A673 (cell line): Measurements from ENCODE around the gene AEN.

Experiments used
- EZH2 ChIP-seq: fragments of 200-600 bp; sonication (generic); IDR thresholded peaks from 2 replicates; pipeline ENCODE4 v1.6.1; 2017; ENCODE audit warnings: borderline replicate concordance, low read depth, mild to moderate bottlenecking, mixed read lengths, antibody characterized with exemption, low read length; ENCODE audit not compliant: poor library complexity, severe bottlenecking
- TF ChIP-seq, protein P1 (sequence below): fragments of 300-800, 200-600 bp; sonication (generic); conservative IDR thresholded peaks from 2 replicates; pipeline ENCODE4 v1.5.1; 2017; ENCODE audit warnings: low read depth, mild to moderate bottlenecking, antibody characterized with exemption, low read length, moderate library complexity, mixed read lengths

DNA sequence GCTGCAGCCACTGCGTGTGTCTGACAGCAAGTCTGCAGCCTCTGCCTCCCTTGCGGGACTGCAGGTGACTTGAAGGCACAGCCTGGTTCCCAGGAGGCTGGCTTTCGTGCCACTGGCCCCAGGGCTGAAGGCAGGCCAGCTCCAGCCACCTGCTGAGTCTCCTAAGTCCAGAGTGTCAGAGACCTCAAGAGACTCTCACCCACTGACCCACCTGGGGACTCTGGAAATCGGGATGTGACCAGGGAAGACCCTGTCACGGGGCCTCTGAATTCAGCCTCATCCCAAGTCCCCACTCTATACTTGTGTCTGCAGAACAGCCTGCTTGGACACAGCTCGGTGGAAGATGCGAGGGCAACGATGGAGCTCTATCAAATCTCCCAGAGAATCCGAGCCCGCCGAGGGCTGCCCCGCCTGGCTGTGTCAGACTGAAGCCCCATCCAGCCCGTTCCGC, 34.0 kb downstream of the AEN start:
- TF ChIP-seq, protein P1, sequence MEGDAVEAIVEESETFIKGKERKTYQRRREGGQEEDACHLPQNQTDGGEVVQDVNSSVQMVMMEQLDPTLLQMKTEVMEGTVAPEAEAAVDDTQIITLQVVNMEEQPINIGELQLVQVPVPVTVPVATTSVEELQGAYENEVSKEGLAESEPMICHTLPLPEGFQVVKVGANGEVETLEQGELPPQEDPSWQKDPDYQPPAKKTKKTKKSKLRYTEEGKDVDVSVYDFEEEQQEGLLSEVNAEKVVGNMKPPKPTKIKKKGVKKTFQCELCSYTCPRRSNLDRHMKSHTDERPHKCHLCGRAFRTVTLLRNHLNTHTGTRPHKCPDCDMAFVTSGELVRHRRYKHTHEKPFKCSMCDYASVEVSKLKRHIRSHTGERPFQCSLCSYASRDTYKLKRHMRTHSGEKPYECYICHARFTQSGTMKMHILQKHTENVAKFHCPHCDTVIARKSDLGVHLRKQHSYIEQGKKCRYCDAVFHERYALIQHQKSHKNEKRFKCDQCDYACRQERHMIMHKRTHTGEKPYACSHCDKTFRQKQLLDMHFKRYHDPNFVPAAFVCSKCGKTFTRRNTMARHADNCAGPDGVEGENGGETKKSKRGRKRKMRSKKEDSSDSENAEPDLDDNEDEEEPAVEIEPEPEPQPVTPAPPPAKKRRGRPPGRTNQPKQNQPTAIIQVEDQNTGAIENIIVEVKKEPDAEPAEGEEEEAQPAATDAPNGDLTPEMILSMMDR: no peak
- no peak for TF ChIP-seq EZH2
